Stimulated activated CD8-positive, alpha-beta memory T cell treated with anti-CD3 and anti-CD28 coated beads, Interleukin-15, amount 100 ng/mL, for 4 hours (primary cell): ENCODE measurements around the gene VWA1.
"Not testable (repeated sequence)": the region's sequence is repeated elsewhere in the genome, so short reads cannot be mapped to it uniquely, and the experiment has no call there.

Experiments
- DNase-seq, 2 donors: peaks; one replicate each; pipeline ENCODE4 v3.0.0-alpha.2; 2020; ENCODE audit warnings: low read depth in 2 of 2

Gene VWA1

GRCh38 chr1:1422465-1423244 lies 12.8 kb upstream of the VWA1 start:
- no peak for DNase-seq

GRCh38 chr1:1423245-1423597 lies 12.3 kb upstream of the VWA1 start:
- no peak for DNase-seq

- DNase-seq = no peak
Observed at GRCh38 chr1:1424707-1425106, 10.8 kb upstream of the VWA1 start.

GRCh38 chr1:1425426-1425752 lies 10.1 kb upstream of the VWA1 start:
- no peak for DNase-seq

- no peak for DNase-seq
Observed at GRCh38 chr1:1425753-1426495, 9.6 kb upstream of the VWA1 start.

GRCh38 chr1:1426496-1427105 lies 8.9 kb upstream of the VWA1 start:
- no peak for DNase-seq

GRCh38 chr1:1427106-1427819 lies 8.2 kb upstream of the VWA1 start:
- no peak for DNase-seq

GRCh38 chr1:1427820-1428148 lies 7.7 kb upstream of the VWA1 start:
- no peak for DNase-seq

GRCh38 chr1:1428174-1428573 lies 7.3 kb upstream of the VWA1 start:
- DNase-seq = no peak

- not testable (repeated sequence) for DNase-seq
Observed at GRCh38 chr1:1428967-1429366, 6.5 kb upstream of the VWA1 start.

- DNase-seq = no peak
Observed at GRCh38 chr1:1429671-1430073, 5.8 kb upstream of the VWA1 start.

- no peak for DNase-seq
Observed at GRCh38 chr1:1430114-1430982, 5.1 kb upstream of the VWA1 start.

GRCh38 chr1:1430992-1431844 lies 4.3 kb upstream of the VWA1 start:
- no peak for DNase-seq

GRCh38 chr1:1431845-1432273 lies 3.6 kb upstream of the VWA1 start:
- no peak for DNase-seq

- DNase-seq = no peak
Observed at GRCh38 chr1:1432274-1432950, 3.1 kb upstream of the VWA1 start.

GRCh38 chr1:1432951-1433803 lies 2.3 kb upstream of the VWA1 start:
- DNase-seq = no peak

- DNase-seq = peak in 1 of 2 donors; percentile 36
Observed at GRCh38 chr1:1433804-1434130, 1.7 kb upstream of the VWA1 start.

GRCh38 chr1:1434131-1434823 lies 1.2 kb upstream of the VWA1 start:
- no peak for DNase-seq

- DNase-seq = no peak
Observed at GRCh38 chr1:1434824-1435105, 725 bp upstream of the VWA1 start.
